T-helper 1 cell treated with Interleukin-12 subunit alpha and Interleukin-12 subunit beta and Interleukin-4 antibody, amounts not matched to agents 30 μg/mL and 1 μg/mL, for 36 hours (primary cell): Measurements from ENCODE around the gene ATG4A.
A peak's percentile ranks its signal among the peaks of the same experiment; 100 is the strongest.

Experiments
- H3K27ac Mint-ChIP-seq: one replicate; pipeline ENCODE4 v1.8.0; 2021; ENCODE audit warnings: mild to moderate bottlenecking, mixed read lengths
- H3K27me3 Mint-ChIP-seq: one replicate; pipeline ENCODE4 v1.8.0; 2021; ENCODE audit warnings: low read depth, mixed read lengths
- H3K36me3 Mint-ChIP-seq: one replicate; pipeline ENCODE4 v1.8.0; 2021; ENCODE audit warnings: low read depth, mixed read lengths
- H3K4me1 Mint-ChIP-seq: one replicate; pipeline ENCODE4 v1.8.0; 2021; ENCODE audit warnings: low read depth, mixed read lengths
- H3K4me3 Mint-ChIP-seq: one replicate; pipeline ENCODE4 v1.8.0; 2021; ENCODE audit warnings: mild to moderate bottlenecking, moderate library complexity, mixed read lengths
- H3K9me3 Mint-ChIP-seq: one replicate; pipeline ENCODE4 v1.8.0; 2021; ENCODE audit warnings: mixed read lengths

The ATG4A gene

DNA sequence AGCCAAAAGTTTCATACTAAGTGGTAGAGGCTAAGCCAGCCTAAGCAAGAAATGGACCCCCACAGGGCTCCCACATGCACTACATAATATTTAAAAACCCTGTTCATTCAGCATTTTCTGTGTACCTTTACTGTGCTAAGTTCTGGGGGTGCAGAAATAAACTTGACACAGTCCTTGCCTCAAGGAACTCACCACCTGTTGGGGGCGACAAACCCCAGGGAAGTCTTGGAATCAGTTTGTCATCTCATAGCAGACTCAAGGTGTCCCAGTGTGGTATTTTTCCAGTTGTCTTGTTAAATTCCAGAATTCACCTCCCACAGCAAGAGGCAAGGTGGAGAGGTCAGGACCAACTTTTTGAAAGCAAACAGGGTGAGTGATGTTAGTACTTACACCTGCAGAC, 43.1 kb downstream of the ATG4A start:
- Mint-ChIP-seq H3K4me3 (no peak overlapping the region), H3K27ac (no peak overlapping the region), H3K36me3 (peaks cover 33% of the 10 kb centered on the region), H3K9me3 (no peaks in the 10 kb centered on the region), H3K4me1 (no peaks in the 10 kb centered on the region), H3K27me3 (no peaks in the 10 kb centered on the region)

GRCh38 chrX:108138814-108139702, 47.5 kb downstream of the ATG4A start:
- Mint-ChIP-seq H3K4me1 (no peaks in the 10 kb centered on the region), H3K36me3 (peaks cover 19% of the 10 kb centered on the region), H3K4me3 (no peak overlapping the region), H3K9me3 (no peaks in the 10 kb centered on the region), H3K27me3 (no peaks in the 10 kb centered on the region), H3K27ac (no peak overlapping the region)

GRCh38 chrX:108148524-108148923, 56.9 kb downstream of the ATG4A start:
- peak overlapping the region; percentile 41 for H3K4me3 Mint-ChIP-seq
- H3K4me1 Mint-ChIP-seq = peaks cover 12% of the 10 kb centered on the region
- no peaks in the 10 kb centered on the region for H3K9me3 Mint-ChIP-seq
- H3K27ac Mint-ChIP-seq = no peak overlapping the region
- peaks cover 19% of the 10 kb centered on the region for H3K36me3 Mint-ChIP-seq
- no peaks in the 10 kb centered on the region for H3K27me3 Mint-ChIP-seq

GRCh38 chrX:108156082-108156481, 64.5 kb downstream of the ATG4A start:
- H3K4me1 Mint-ChIP-seq = no peaks in the 10 kb centered on the region
- no peaks in the 10 kb centered on the region for H3K27me3 Mint-ChIP-seq
- H3K9me3 Mint-ChIP-seq = no peaks in the 10 kb centered on the region
- H3K4me3 Mint-ChIP-seq = no peak overlapping the region
- no peak overlapping the region for H3K27ac Mint-ChIP-seq
- peaks cover 13% of the 10 kb centered on the region for H3K36me3 Mint-ChIP-seq

- Mint-ChIP-seq H3K4me3 (no peak overlapping the region), H3K27ac (no peak overlapping the region), H3K36me3 (peaks cover 11% of the 10 kb centered on the region), H3K27me3 (no peaks in the 10 kb centered on the region), H3K9me3 (no peaks in the 10 kb centered on the region), H3K4me1 (no peaks in the 10 kb centered on the region)
Measured at GRCh38 chrX:108156934-108157466, 65.4 kb downstream of the ATG4A start.

DNA sequence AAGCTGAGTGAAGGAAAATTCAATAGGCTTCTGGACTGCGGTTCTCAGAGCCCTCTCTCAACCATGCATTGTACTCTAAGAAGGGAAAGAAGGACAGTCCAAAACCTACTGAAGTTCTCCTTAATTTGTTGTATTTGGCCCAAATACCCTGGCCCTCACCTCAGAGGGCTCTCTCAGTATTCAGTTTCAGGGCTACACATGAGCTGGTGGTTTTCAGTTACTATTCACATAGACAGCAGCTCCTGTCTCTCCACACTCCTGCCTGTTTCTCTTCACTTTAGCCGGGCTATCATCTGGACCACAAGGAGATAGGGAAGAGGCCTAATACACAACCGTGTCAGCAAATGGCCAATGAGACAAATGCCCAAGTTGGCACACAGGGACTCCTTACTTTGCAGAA, 66.0 kb downstream of the ATG4A start:
- H3K9me3 Mint-ChIP-seq = no peaks in the 10 kb centered on the region
- no peaks in the 10 kb centered on the region for H3K27me3 Mint-ChIP-seq
- H3K27ac Mint-ChIP-seq = no peak overlapping the region
- no peaks in the 10 kb centered on the region for H3K4me1 Mint-ChIP-seq
- H3K36me3 Mint-ChIP-seq = peaks cover 11% of the 10 kb centered on the region
- no peak overlapping the region for H3K4me3 Mint-ChIP-seq

DNA sequence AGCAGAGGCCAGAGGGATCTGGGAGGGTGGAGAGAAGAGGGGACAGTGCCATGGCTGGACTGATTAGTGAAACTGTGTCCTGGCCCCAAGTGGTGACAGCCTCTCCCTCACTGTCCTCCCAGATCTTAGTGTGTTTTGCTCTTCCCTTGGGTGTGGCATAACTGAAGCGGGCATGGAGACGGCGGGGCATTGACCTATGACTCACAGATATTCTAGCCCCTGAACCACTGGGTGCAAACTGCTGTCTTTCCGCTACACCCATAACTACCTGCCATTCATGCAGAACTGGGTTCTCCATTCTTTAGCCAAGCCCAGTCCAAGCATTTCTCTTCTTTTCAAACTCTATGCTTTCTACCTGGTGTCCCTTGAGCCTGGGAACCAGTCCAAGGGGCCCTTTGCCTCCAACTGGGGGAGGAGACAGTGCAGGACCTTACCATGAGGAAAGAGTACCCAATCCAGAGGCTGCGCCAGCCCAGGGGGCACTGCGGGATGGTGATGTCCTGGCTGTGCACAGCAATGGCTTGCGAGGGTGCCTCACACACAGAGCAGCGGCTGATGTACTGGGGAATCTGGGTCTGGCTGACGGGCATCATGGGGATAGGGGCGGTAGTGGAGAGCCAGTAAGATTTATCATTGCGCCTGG, 67.6 kb downstream of the ATG4A start:
- no peaks in the 10 kb centered on the region for H3K9me3 Mint-ChIP-seq
- no peak overlapping the region for H3K4me3 Mint-ChIP-seq
- H3K27me3 Mint-ChIP-seq = no peaks in the 10 kb centered on the region
- peaks cover 5% of the 10 kb centered on the region for H3K36me3 Mint-ChIP-seq
- H3K27ac Mint-ChIP-seq = no peak overlapping the region
- no peaks in the 10 kb centered on the region for H3K4me1 Mint-ChIP-seq

DNA sequence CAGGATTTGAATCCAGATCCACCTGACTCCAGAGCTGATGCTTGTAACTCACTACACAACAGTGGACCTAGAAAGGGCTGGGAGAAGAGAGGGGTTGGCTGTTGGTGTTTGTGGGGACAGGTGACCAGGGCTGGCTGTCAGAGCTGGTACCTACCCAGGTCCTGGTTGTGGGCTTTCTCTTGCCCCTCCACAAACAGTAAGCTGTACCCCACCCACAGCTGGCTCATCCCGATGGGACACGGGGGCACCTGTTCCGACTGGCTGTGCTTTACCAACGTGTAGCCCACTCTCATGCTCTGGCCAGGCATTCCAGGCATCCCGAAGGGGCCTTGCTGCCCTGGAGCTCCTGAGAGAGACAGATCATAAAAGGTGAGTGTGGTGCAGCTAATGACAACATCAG, 68.7 kb downstream of the ATG4A start:
- Mint-ChIP-seq H3K9me3 (no peaks in the 10 kb centered on the region), H3K27me3 (no peaks in the 10 kb centered on the region), H3K36me3 (peaks cover 2% of the 10 kb centered on the region), H3K4me1 (no peaks in the 10 kb centered on the region), H3K4me3 (no peak overlapping the region), H3K27ac (no peak overlapping the region)

DNA sequence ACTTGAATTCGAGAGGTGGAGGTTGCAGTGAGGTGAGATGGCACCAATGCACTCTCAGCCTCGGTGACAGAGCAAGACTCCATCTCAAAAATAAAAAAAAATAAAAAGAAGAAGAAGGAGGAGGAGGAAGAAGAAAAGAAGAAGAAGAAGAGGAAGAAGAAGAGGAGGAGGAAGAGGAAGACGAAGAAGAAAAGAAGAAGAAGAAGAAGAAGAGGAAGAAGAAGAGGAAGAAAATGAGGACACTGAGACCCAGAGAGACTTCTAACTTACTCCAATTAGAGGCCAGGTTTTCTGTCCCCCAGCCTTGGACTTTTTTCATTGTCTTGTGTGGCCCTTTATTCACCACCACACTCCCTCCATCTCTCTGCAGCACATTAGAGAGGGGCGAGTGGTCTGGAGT, 70.7 kb downstream of the ATG4A start:
- Mint-ChIP-seq H3K4me3 (no peak overlapping the region), H3K27ac (no peak overlapping the region), H3K9me3 (no peaks in the 10 kb centered on the region), H3K36me3 (no peaks in the 10 kb centered on the region), H3K4me1 (no peaks in the 10 kb centered on the region), H3K27me3 (no peaks in the 10 kb centered on the region)

GRCh38 chrX:108163333-108164082, 71.9 kb downstream of the ATG4A start:
- Mint-ChIP-seq H3K4me3 (no peak overlapping the region), H3K27ac (no peak overlapping the region), H3K9me3 (no peaks in the 10 kb centered on the region), H3K4me1 (no peaks in the 10 kb centered on the region), H3K36me3 (no peaks in the 10 kb centered on the region), H3K27me3 (no peaks in the 10 kb centered on the region)

DNA sequence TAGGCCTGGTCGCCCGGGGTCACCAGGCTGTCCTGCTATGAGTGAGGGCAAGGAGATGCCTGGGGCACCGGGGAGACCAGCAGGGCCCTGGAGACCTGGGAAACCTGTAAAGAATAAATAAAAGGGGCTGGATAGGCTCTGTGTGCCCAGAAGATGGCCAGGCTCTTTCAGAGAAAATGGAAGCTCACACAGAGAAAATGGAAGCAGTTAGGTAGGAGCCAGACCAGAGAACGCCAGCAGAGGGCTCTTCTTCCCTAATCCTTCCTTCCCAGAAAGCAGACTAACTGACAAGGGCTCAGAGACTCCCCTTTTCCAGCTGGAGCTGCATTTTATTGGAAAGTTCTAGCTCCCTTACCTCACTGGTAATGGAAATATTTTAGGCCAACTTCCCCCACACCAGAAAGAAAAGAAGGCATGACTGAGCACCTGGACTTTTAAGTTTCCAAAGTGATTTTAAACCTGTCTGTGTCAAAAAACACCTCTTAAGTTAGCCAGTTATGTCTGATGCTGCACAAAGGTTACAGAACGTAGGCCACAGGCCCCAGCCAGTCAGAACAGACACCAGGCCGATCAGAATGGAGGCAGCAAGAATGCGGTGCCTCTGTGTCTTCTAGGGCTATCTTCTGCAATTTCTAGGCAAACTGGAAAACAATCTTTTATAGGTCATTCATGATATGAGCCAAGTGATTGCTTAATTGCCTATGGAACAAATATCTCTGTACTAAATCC, 74.0 kb downstream of the ATG4A start:
- no peaks in the 10 kb centered on the region for H3K36me3 Mint-ChIP-seq
- H3K27ac Mint-ChIP-seq = no peak overlapping the region

DNA sequence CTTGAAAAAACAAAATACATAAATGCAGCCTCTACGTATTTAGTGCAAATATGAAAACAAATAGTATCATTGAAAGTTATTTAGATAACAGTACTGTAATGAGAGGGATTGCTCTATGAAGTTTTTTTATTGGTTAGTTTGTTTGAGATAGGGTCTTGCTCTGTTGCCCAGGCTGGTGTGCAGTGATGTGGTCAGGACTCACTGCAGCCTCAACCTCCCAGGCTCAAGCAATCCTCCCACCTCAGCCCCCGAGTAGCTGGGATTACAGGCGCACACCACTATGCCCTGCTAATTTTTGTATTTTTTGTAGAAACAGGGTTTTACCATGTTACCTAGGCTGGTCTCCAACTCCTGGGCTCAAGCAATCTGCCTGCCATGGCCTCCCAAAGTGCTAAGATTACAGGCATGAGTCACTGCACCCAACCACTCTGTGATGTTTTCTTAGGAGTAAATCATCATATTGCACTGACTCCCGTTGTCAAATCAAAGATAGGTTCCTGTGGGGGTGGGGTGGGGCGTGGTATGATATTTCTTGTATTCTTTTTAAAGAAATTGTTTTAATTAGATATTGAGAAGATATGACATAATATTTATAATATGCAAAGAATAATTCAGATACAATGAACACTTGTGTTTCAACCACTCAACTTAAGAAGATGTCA, 75.8 kb downstream of the ATG4A start:
- H3K36me3 Mint-ChIP-seq = no peaks in the 10 kb centered on the region
- no peak overlapping the region for H3K4me3 Mint-ChIP-seq

More for the DNA sequence above, 74.0 kb downstream of the ATG4A start:
- Mint-ChIP-seq H3K4me1 (no peaks in the 10 kb centered on the region), H3K9me3 (no peaks in the 10 kb centered on the region), H3K27me3 (no peaks in the 10 kb centered on the region), H3K4me3 (no peak overlapping the region)

GRCh38 chrX:108168961-108169740, 77.6 kb downstream of the ATG4A start:
- Mint-ChIP-seq H3K9me3 (no peaks in the 10 kb centered on the region), H3K27me3 (no peaks in the 10 kb centered on the region), H3K4me1 (no peaks in the 10 kb centered on the region), H3K4me3 (no peak overlapping the region), H3K27ac (no peak overlapping the region), H3K36me3 (no peaks in the 10 kb centered on the region)

More for the DNA sequence above, 75.8 kb downstream of the ATG4A start:
- no peak overlapping the region for H3K27ac Mint-ChIP-seq
- H3K4me1 Mint-ChIP-seq = no peaks in the 10 kb centered on the region
- H3K27me3 Mint-ChIP-seq = no peaks in the 10 kb centered on the region
- H3K9me3 Mint-ChIP-seq = no peaks in the 10 kb centered on the region
